Urinary bladder (tissue), 4 donors: Measurements from ENCODE around the gene SOS2. TPM values are rescaled to one million over a fixed set of nuclear protein-coding genes. Genes with fewer than 3 reads are reported as not detected.
A peak's percentile ranks its signal among the peaks of the same experiment; 100 is the strongest.

Experiments used
- DNase-seq: peaks from one replicate; pipeline ENCODE4 v3.0.0-alpha.2; 2015; ENCODE audit errors: extremely low spot score
- H3K27ac ChIP-seq: one replicate; pipeline ENCODE4 v1.5.1; 2013; ENCODE audit warnings: low read depth, mild to moderate bottlenecking, moderate library complexity
- H3K36me3 ChIP-seq: one replicate; pipeline ENCODE4 v1.6.1; 2013; ENCODE audit warnings: mild to moderate bottlenecking, moderate library complexity; ENCODE audit not compliant: insufficient read depth
- H3K4me1 ChIP-seq: one replicate; pipeline ENCODE4 v1.6.1; 2013; ENCODE audit warnings: mild to moderate bottlenecking, moderate library complexity; ENCODE audit not compliant: insufficient read depth
- H3K4me3 ChIP-seq: one replicate; pipeline ENCODE4 v1.5.1; 2013; ENCODE audit warnings: low read depth, low read length
- WGBS: extraction: QIAGEN DNeasy Blood & Tissue Kit; methylation state at CpG from one replicate; pipeline ENCODE4 v1.1.7; 2013; 5-methylcytosine and 5-hydroxymethylcytosine counted together
- polyA plus RNA-seq: library from polyadenylated mRNA; stranded (reverse); fragments of 200-250 nt; gene quantifications from one replicate; pipeline ENCODE4 v1.2.3, GENCODE V29; 2013
- total RNA-seq: library from RNA; depleted of rRNA; stranded (reverse); fragments of >200 nt; gene quantifications from one replicate; pipeline ENCODE4 v1.2.3, GENCODE V29; 2014
- donor health status: healthy with polysubstance abuse.
- donor health status: healthy.

SOS2 gene
- total RNA-seq (87.9 TPM), polyA plus RNA-seq (17.5 TPM)

DNA sequence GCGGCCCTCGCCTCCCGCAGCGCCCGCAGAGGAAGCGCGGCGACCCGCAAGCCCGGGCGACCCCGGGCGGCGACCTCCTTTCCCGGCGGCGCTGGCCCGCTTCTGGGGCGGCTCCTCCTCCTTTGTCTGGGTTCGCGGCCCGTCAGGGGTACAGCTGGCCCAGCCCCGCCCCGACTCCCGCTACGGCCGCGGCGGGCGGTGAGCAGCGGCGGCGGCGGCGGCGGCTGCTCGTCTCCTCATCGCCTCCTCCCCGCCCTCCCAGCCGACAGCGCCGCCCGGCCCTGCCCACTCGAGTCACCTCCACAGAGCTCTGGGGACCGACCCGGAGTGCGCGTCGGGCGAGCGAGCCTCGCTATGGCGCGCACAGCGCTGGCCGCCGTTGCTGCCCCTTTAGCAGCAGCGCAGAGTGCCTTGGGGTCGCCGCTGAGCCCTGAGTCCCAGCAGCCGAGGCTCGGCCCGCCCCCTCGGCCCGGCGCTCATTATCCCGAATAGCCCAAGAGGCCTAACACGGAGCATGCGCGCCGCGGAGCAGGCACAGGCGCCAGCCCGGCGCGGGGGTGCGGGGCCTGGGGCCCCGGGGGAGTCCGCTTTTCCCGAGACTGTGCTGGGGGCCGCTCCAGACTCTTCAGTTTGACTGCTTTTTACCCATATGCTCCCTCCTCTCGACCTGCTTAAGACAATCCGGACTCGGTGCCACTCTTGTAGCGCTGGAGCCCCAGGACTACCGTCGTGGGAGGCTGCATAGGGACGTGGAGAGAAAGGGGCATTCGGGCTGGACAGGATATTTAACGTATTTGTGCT, at the start of gene SOS2:
Gene SOS2, minus strand, starts transcription at position 104 of the 801 bp plus-strand sequence. CDS start 295 bp downstream, outside the sequence.
- Histone ChIP-seq H3K4me1 (no peaks in the 10 kb centered on the region), H3K4me3 (peak within 1 kb of the TSS; percentile 89), H3K36me3 (no peaks in the 10 kb centered on the region), H3K27ac (peak within 1 kb of the TSS; percentile 94)
- WGBS: under 1% methylated on average over 90 of the region's 90 CpGs
- peak; percentile 59 for DNase-seq

DNA sequence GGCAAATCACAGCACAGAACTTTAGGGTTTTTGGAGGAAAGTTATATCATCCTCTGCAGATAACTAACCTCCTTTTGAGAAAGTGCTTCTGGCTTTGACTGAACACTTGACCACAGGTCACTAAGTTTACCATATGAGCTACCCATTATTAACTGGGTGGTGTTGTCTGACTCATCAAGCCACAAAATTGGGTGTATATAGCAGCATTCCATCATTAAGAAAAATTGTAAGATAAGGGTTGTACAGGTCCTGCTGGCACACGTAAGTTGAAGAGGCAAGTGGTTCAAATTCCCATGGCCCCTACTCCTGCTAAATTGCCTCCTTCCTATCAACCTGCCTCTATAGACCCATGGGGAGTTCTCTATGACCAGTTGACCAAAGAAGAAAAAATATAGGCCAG, 41.1 kb upstream of the SOS2 start:
- Histone ChIP-seq H3K36me3 (no peaks in the 10 kb centered on the region), H3K27ac (no peak overlapping the region), H3K4me3 (no peak overlapping the region), H3K4me1 (no peaks in the 10 kb centered on the region)
- no peak for DNase-seq
- WGBS: 98% methylated on average over 1 of the region's 1 CpG

- Histone ChIP-seq H3K36me3 (no peaks in the 10 kb centered on the region), H3K4me1 (no peaks in the 10 kb centered on the region), H3K27ac (no peak overlapping the region), H3K4me3 (no peak overlapping the region)
- DNase-seq: no peak
- WGBS: 90% methylated on average over 6 of the region's 6 CpGs
Measured at GRCh38 chr14:50270932-50271331, 39.6 kb upstream of the SOS2 start.

DNA sequence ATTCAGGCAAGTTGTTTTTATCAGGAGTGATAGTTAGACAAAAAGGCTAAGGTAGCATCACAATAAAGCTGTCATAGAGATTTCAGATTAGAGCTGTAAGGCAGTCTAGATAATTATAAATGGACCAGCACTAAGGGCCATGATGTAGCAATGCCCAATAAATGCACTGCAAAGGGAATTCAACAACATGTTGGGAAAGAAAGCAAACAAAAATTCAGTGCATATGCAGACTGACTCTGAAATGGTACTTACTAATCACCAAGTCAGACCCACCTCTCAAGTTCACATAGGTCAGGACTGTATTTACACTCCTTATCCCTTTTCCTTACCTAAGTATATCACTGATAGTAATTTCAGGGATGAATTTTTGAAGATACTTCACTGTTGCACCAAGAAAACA, 33.7 kb upstream of the SOS2 start:
- H3K36me3 ChIP-seq: peaks cover 2% of the 10 kb centered on the region
- H3K27ac ChIP-seq: no peak overlapping the region
- no peaks in the 10 kb centered on the region for H3K4me1 ChIP-seq
- H3K4me3 ChIP-seq: no peak overlapping the region
- no peak for DNase-seq

DNA sequence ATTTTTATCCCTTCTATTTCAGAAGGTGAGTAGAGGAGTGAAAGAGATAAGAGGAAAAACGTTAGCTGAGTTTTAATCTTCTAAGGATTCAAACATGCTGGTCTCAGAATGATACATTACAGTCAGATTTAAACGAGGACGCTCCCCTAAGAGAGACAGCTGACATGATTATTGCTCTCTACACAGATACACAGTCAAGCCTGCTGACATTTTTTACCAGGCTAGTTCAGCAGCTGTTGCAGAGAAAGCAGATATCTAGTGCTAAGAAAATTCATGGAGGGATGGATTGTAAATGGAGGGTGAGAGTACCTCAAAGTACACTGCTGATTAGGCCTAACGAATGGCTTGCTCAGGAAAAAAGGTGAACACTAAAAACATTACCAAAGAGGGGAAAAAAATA, 31.9 kb upstream of the SOS2 start:
- no peak for DNase-seq
- no peak overlapping the region for H3K4me3 ChIP-seq
- 74% methylated on average over 4 of the region's 4 CpGs for WGBS
- peaks cover 2% of the 10 kb centered on the region for H3K36me3 ChIP-seq
- no peaks in the 10 kb centered on the region for H3K4me1 ChIP-seq
- no peak overlapping the region for H3K27ac ChIP-seq

- Histone ChIP-seq H3K36me3 (peaks cover 2% of the 10 kb centered on the region), H3K27ac (no peak overlapping the region), H3K4me1 (no peaks in the 10 kb centered on the region), H3K4me3 (no peak overlapping the region)
- 78% methylated on average over 2 of the region's 2 CpGs for WGBS
- DNase-seq: no peak
Measured at GRCh38 chr14:50262865-50263264, 31.5 kb upstream of the SOS2 start.

- no peak overlapping the region for H3K4me3 ChIP-seq
- peaks cover 2% of the 10 kb centered on the region for H3K36me3 ChIP-seq
- H3K27ac ChIP-seq: no peak overlapping the region
- H3K4me1 ChIP-seq: no peaks in the 10 kb centered on the region
- DNase-seq: no peak
- WGBS: 42% methylated on average over 3 of the region's 3 CpGs
Measured at GRCh38 chr14:50260511-50260910, 29.1 kb upstream of the SOS2 start.

DNA sequence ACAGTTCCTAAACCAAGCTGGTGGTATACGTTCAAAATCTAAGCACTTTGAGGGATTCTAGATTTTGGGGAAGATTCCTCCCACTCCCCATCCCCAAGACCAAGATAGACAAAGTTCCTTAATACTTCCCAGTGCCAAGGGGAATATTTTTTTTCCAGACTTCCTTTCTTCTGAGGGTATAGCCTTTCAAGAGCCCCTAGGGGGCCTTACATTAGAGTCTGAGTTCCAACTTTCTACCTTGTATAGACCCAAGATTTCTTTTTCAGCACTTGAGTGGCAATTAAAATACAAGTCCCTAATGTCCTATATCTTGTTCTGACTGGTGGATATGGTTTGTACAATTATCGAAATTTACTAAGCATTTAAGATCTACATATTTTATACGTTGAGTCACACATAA, 28.7 kb upstream of the SOS2 start:
- no peaks in the 10 kb centered on the region for H3K4me1 ChIP-seq
- H3K4me3 ChIP-seq: no peak overlapping the region
- no peak for DNase-seq
- WGBS: 75% methylated on average over 3 of the region's 3 CpGs
- H3K36me3 ChIP-seq: peaks cover 2% of the 10 kb centered on the region
- H3K27ac ChIP-seq: no peak overlapping the region

DNA sequence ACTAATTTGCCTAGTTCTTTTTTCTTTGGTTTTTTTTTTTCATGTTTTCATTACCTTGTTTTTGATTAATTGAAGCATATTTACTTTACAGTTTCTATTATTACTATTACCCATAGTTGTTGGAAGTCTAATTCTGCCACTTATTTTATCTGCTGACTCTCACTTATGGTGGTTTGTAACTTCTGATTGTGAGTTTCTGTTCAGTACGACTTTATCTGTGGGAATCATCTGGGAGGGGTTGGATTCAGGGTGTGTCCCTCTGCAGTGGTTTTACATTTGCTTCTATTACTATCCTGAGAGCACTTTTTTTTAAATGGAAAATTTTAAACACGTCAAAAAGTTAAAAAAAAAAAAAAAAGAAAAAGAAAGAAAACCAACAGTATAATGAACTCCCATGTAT, 26.4 kb upstream of the SOS2 start:
- no peak for DNase-seq
- no peaks in the 10 kb centered on the region for H3K4me1 ChIP-seq
- H3K4me3 ChIP-seq: no peak overlapping the region
- no peak overlapping the region for H3K27ac ChIP-seq
- H3K36me3 ChIP-seq: no peaks in the 10 kb centered on the region
- 48% methylated on average over 2 of the region's 2 CpGs for WGBS

GRCh38 chr14:50254248-50254647, 22.9 kb upstream of the SOS2 start:
- no peak for DNase-seq
- H3K36me3 ChIP-seq: no peaks in the 10 kb centered on the region
- no peak overlapping the region for H3K27ac ChIP-seq
- no peak overlapping the region for H3K4me3 ChIP-seq
- no peaks in the 10 kb centered on the region for H3K4me1 ChIP-seq
- 95% methylated on average over 3 of the region's 3 CpGs for whole genome bisulfite sequencing

GRCh38 chr14:50249136-50249775, 17.9 kb upstream of the SOS2 start:
- Histone ChIP-seq H3K36me3 (no peaks in the 10 kb centered on the region), H3K4me3 (no peak overlapping the region), H3K4me1 (no peaks in the 10 kb centered on the region), H3K27ac (no peak overlapping the region)
- WGBS: 82% methylated on average over 7 of the region's 7 CpGs
- DNase-seq: no peak

GRCh38 chr14:50247245-50247644, 15.9 kb upstream of the SOS2 start:
- H3K4me1 ChIP-seq: no peaks in the 10 kb centered on the region
- no peak overlapping the region for H3K4me3 ChIP-seq
- WGBS: 55% methylated on average over 3 of the region's 3 CpGs
- DNase-seq: no peak
- H3K36me3 ChIP-seq: no peaks in the 10 kb centered on the region
- no peak overlapping the region for H3K27ac ChIP-seq

DNA sequence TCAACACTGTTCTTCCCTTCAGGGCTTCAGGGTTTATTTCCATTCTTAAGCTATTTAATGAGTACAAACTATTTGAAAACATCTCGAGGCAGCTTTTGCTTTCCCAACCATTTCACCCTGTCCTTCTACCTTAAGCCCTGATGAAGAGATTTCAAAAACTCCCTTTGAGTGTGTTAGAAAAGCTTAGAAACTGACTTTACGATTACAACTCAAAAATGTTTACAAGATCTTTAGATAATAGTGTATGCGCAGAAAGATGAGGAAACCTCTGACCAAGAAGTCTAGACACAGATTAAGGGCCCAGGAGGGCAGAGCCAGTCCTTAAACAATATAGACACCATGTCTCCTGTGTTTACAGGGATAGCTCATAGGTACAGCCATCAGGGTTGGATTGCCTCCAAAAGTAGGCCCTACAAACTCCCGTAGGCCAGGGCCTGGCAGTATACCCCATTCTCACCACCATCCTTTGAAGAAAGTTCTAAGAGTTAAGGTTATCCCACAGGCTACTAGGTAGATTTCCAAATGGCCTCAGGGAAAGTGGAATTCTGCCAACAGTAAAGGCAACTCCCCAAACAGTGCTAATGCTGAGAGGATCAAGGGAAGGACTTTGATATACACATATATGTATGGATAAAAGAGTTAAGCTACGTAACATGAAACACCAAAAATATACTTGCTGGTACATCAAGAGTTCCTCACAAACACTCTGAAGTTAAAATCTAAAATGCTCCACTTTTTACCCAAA, 11.4 kb upstream of the SOS2 start:
- Histone ChIP-seq H3K27ac (no peak overlapping the region), H3K4me3 (no peak overlapping the region), H3K36me3 (no peaks in the 10 kb centered on the region), H3K4me1 (no peaks in the 10 kb centered on the region)
- DNase-seq: no peak
- 73% methylated on average over 5 of the region's 5 CpGs for WGBS

DNA sequence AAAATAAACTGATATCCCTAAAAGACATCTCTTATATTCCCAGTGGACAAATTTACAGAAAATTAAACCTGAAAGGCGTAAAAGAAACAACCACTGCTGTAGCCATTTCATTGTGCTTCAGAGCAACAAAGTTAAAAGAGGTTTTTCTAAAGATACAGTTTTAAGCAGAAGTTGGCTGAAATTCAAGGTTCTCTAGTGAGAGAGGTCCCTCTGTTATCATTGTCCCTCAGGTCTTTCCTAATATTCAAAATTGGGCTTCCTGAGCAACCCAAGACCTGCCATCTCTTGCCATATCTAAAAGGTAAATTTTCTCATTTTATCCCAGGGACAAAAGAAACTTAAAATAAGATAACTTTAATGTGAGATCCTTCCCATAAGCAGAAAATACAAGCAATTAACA, 10.7 kb upstream of the SOS2 start:
- H3K36me3 ChIP-seq: no peaks in the 10 kb centered on the region
- no peaks in the 10 kb centered on the region for H3K4me1 ChIP-seq
- no peak overlapping the region for H3K4me3 ChIP-seq
- WGBS: 100% methylated on average over 1 of the region's 1 CpG
- no peak for DNase-seq
- H3K27ac ChIP-seq: no peak overlapping the region
